ENCODE measurements around the gene FTO.

The FTO gene

DNA sequence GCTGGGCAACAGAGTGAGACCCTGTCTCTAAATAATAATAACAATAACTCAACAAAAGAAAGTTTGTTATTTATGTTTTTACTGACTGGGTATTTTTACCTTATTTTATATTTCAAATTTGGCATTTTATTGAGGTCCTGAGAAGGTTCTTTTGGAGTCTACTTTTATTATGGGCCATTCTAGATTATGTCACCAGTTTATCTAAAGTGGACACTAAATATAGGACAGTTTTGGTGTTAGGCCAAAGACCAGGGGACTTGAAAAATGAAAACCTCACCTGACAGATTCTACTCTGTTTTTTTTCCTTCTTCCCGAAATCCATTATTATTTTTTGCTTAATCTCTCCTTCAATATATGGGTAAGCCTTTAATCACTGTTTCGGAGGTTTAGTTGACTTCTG is 8.1 kb downstream of the FTO start:
- DNase-seq = no peak

GRCh38 chr16:53713403-53714204 is 9.6 kb downstream of the FTO start:
- DNase-seq = no peak

DNA sequence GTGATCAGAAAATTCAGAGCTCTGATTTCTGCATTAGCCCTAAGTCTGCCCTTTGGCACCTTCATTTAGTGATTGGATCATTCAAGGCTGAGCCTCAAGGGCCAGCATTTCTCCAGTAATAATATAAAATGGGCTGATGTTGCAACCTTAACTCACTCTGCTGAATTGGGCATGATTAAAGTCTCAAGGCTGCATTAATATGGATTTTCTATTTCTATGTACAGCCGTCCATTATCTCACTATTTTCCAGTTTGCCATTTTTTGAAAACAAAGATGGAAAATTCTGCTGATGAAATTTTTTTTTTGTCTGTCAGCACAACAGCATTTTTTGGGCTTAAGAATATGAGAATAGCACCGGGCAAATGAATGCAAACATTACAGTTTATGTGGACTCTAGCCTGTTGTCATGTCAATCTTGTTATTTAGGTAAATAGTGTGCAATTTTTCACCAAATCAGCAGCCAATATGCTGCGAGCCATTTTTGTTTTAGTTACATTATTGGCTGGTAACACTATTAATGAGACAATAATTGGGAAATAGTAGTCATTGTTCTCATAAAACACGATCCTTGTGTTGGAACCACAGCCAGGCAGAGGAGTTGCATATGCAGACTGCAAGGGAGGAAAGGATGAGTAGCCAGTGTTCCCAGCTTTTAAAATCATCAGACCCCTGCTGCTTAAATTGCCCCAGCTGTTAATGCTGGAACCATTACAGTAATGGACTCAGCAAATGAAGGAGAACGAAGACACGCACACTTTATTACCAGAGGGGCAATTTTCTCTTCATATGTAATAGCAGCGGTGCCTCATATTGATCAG is 10.5 kb downstream of the FTO start:
- DNase-seq = no peak

DNA sequence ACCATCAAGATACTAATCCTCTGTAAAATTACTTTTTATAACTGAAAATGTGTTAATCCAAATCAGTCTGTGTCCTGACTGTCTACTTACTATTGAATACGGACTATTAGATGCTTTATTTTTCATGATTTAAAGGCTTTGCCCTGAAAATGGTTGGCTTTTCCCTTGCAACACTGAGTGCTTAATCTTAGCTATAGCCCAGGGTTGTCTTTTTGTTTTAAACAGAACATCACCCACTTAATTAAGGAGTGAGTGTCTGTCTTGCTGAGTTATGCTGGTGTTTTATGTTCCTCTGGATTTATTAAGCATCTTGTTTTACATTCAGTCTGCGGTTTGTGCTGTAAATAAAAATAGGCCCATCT is 11.0 kb downstream of the FTO start:
- DNase-seq = no peak

GRCh38 chr16:53717577-53717976 is 13.6 kb downstream of the FTO start:
- DNase-seq = no peak

- DNase-seq = no peak
Measured at GRCh38 chr16:53721017-53721416, 17.1 kb downstream of the FTO start.

GRCh38 chr16:53726625-53727024 is 22.7 kb downstream of the FTO start:
- DNase-seq = no peak

- DNase-seq = no peak
Measured at GRCh38 chr16:53730693-53731092, 26.7 kb downstream of the FTO start.

DNA sequence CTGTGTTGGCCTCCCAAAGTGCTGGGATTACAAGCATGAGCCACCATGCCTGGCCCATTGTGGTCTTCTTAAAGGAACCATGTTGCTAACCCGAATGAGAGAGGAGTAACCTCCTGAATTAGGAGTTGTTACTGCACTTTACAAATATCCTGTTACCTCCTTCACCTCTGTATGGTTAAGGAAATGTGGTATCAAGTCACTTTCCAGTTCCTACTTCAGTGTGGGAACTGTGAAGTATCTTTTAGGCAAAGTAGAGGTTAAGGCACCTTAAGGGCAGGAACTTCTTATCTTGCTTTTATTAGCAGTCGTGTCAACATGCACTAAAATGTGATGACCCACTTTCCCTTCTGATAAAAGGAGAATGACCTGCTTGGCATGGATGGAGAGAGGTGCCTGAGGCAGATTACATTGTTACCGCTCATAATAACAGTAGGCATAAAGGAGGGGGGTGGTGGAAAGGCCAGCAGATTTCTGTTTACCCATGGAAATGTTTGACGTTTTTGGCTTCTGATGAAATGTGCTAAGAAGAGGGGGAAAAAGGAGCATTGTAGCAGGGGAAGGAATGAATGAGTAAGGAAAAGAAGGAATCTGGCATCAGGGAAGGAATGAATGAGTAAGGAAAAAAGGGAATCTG is 28.5 kb downstream of the FTO start:
- DNase-seq = no peak

- DNase-seq = no peak
Measured at GRCh38 chr16:53734908-53735307, 31.0 kb downstream of the FTO start.

- no peak for DNase-seq
Measured at GRCh38 chr16:53736297-53736696, 32.3 kb downstream of the FTO start.

- no peak for DNase-seq
Measured at GRCh38 chr16:53737552-53737951, 33.6 kb downstream of the FTO start.

DNA sequence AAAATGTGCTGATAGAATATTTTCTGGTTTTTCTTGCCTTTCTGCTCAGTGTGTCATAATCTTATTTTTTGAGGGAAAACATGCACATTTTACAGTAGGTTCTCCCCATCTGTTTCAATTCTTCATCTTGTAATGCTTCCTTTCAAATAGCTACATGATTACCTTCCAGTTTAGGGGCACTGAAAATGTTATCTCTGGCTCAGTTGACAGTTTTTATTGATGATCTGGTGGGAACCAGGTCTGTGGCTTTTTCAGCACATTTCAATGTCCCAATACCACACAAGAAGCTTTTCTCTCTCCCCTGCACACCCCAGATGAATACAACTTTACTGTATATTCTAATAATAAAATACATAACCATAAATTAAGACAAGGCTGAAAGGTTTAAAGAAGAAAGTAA is 36.5 kb downstream of the FTO start:
- DNase-seq = no peak

- DNase-seq = no peak
Measured at GRCh38 chr16:53740933-53741531, 37.1 kb downstream of the FTO start.

DNA sequence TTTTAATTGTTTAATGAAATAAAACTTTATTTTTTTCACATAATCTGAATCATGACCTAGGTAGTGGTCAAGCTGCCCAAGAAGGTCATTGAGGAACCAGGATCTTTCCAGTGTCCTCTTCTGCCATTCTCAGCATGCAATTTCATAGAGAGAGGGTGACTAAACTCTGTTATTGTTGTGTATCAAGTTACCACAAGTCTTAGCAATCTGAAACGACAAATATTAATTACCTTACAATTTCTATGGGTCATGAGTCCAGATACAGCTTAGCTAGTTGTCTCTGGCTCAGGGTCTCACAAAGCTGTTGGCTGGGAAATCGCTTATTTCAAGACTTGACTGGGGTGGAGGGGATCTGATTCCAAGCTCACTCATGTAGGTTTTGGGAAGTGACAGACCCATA is 37.6 kb downstream of the FTO start:
- no peak for DNase-seq

GRCh38 chr16:53743149-53743566 is 39.2 kb downstream of the FTO start:
- DNase-seq = no peak

GRCh38 chr16:53744449-53744848 is 40.5 kb downstream of the FTO start:
- no peak for DNase-seq

GRCh38 chr16:53745086-53745485 is 41.1 kb downstream of the FTO start:
- no peak for DNase-seq

DNA sequence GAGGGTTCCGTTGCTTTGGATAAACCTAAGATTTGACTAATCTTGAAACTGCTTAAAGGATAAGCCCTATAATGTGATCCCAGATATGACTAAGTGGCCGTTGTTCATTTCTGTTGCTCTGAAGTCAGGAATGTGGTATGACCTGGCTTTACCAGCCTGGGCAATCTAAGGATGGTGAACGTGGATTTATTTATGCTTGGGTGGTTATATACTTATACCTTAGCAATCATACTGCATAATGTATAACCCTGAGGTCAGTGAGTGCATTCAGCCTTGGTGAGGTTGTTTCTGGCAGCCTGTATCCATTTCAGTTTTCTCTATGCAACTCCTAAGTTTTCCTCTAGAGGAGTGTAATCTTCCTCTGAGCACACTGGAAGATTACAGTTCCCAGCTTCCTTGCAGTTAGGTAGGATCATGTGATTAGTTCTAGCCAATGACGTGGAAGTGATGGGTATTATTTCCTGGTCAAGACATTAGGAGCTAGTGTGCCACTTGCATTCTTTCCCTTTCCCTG is 41.9 kb downstream of the FTO start:
- no peak for DNase-seq

GRCh38 chr16:53752560-53752959 is 48.6 kb downstream of the FTO start:
- DNase-seq = no peak

GRCh38 chr16:53753431-53753830 is 49.5 kb downstream of the FTO start:
- no peak for DNase-seq

GRCh38 chr16:53755026-53755910 is 51.3 kb downstream of the FTO start:
- DNase-seq = no peak

All from cerebellar nuclear complex (tissue), 1 donor.